Liver (tissue), 9 donors: Measurements from ENCODE around the gene WFIKKN1. TPM values are rescaled to one million over a fixed set of nuclear protein-coding genes. Genes with fewer than 3 reads are reported as not detected.
A peak's percentile ranks its signal among the peaks of the same experiment; 100 is the strongest.

ENCODE experiments used
- DNase-seq: peaks from one replicate; pipeline ENCODE4 v3.0.0-alpha.2; 2017; ENCODE audit warnings: low spot score
- H3K27ac ChIP-seq, 2 donors: one replicate each; pipeline ENCODE4 v1.7.0; 2013; ENCODE audit warnings: inconsistent platforms in 2 of 2, low read length in 2 of 2, control low read depth in 1 of 2, low read depth in 1 of 2, mild to moderate bottlenecking in 1 of 2
- H3K27me3 ChIP-seq, 4 donors: one replicate each; pipeline versions ENCODE4 v1.6.1 to v1.7.0; 2013; ENCODE audit warnings: low read length in 3 of 4, inconsistent platforms in 1 of 4, mild to moderate bottlenecking in 1 of 4, moderate library complexity in 1 of 4; ENCODE audit not compliant: control insufficient read depth in 4 of 4, insufficient read depth in 4 of 4
- H3K36me3 ChIP-seq, 4 donors: one replicate each; pipeline versions ENCODE4 v1.6.1 to v1.7.0; 2013; ENCODE audit warnings: low read length in 3 of 4, mild to moderate bottlenecking in 3 of 4, low read depth in 1 of 4, moderate library complexity in 1 of 4; ENCODE audit not compliant: control insufficient read depth in 4 of 4, insufficient read depth in 3 of 4
- H3K4me1 ChIP-seq, 4 donors: one replicate each; pipeline versions ENCODE4 v1.6.1 to v1.7.0; 2013; ENCODE audit warnings: low read length in 3 of 4, mild to moderate bottlenecking in 3 of 4, moderate library complexity in 1 of 4; ENCODE audit not compliant: control insufficient read depth in 4 of 4, insufficient read depth in 4 of 4
- H3K4me3 ChIP-seq, 3 donors: one replicate each; pipeline versions ENCODE4 v1.6.1 to v1.7.0; 2013; ENCODE audit warnings: low read length in 3 of 3, control low read depth in 1 of 3, low read depth in 1 of 3, mild to moderate bottlenecking in 1 of 3
- H3K9ac ChIP-seq, 2 donors: one replicate each; pipeline ENCODE4 v1.7.0; 2013; ENCODE audit warnings: low read length in 2 of 2, mild to moderate bottlenecking in 2 of 2, moderate library complexity in 2 of 2, control low read depth in 1 of 2, low read depth in 1 of 2
- H3K9me3 ChIP-seq, 4 donors: one replicate each; pipeline versions ENCODE4 v1.6.1 to v1.7.0; 2013; ENCODE audit warnings: low read length in 3 of 4; ENCODE audit not compliant: control insufficient read depth in 4 of 4
- CTCF ChIP-seq: fragments of 150-350 bp; IDR thresholded peaks from 2 replicates; pipeline ENCODE4 v1.5.1; 2017; ENCODE audit warnings: improper control_type of control experiment, low read depth, low read length; ENCODE audit not compliant: missing input control
- EGR1 ChIP-seq, 2 donors: IDR thresholded peaks; 2 replicates each; pipeline ENCODE4 v1.6.1; 2016 to 2018; ENCODE audit warnings: antibody characterized with exemption in 2 of 2, low read depth in 2 of 2
- FOXA1 ChIP-seq: IDR thresholded peaks from 2 replicates; pipeline ENCODE4 v1.6.1; 2016; ENCODE audit warnings: antibody characterized with exemption
- FOXA2 ChIP-seq: IDR thresholded peaks from 2 replicates; pipeline ENCODE4 v1.6.1; 2016; ENCODE audit warnings: antibody characterized with exemption
- HNF4A ChIP-seq, 2 donors: conservative IDR thresholded peaks; 2 replicates each; pipeline ENCODE4 v1.6.1; 2016; ENCODE audit warnings: antibody characterized with exemption in 2 of 2, mild to moderate bottlenecking in 2 of 2
- MAX ChIP-seq: IDR thresholded peaks from 2 replicates; pipeline ENCODE4 v1.6.1; 2016; ENCODE audit warnings: antibody characterized with exemption
- RAD21 ChIP-seq, 2 donors: IDR thresholded peaks; 2 replicates each; pipeline ENCODE4 v1.6.1; 2016; ENCODE audit warnings: antibody characterized with exemption in 2 of 2, mild to moderate bottlenecking in 2 of 2
- RXRA ChIP-seq, 2 donors: IDR thresholded peaks; 2 replicates each; pipeline ENCODE4 v1.6.1; 2017 to 2018; ENCODE audit warnings: antibody characterized with exemption in 2 of 2, mild to moderate bottlenecking in 1 of 2
- ZBTB33 ChIP-seq: IDR thresholded peaks from 2 replicates; pipeline ENCODE4 v1.6.1; 2016; ENCODE audit warnings: antibody characterized with exemption
- WGBS: extraction: QIAGEN DNeasy Blood & Tissue Kit; methylation state at CpG from one replicate; pipeline ENCODE4 v1.1.7; 2013; 5-methylcytosine and 5-hydroxymethylcytosine counted together
- polyA plus RNA-seq, 2 donors: library from polyadenylated mRNA; stranded (reverse) in 1 of 2; unstranded in 1 of 2; fragments of 200-250 nt in 1 of 2; fragments of >200 nt in 1 of 2; fragmentation: Nextera tagmentation in 1 of 2; extraction: Ambion mirVana in 1 of 2; gene quantifications; one replicate each; pipeline versions ENCODE4 v1.2.1 to v1.2.3, GENCODE V29; 2013 to 2015
- total RNA-seq, 2 donors: library from RNA; depleted of rRNA; stranded (reverse); fragments of >200 nt; gene quantifications; one replicate each; pipeline ENCODE4 v1.2.3, GENCODE V29; 2014
- donor health status: healthy.
- donor health status: healthy.
- donor health status: healthy.
- donor health status: healthy.
- donor health status: healthy.

Gene WFIKKN1
- total and polyA plus RNA-seq, 4 donors: 0.19 to 1.2 (median 0.46) TPM

- H3K36me3 ChIP-seq: no peaks in the 10 kb centered on the region
- H3K4me3 ChIP-seq: no peak overlapping the region
- peak overlapping the region in 1 of 2 donors; percentile 34 for H3K27ac ChIP-seq
- H3K9ac ChIP-seq: no peak overlapping the region
- no peak for DNase-seq
- 65% methylated on average over 38 of the region's 38 CpGs for WGBS
- H3K4me1 ChIP-seq: peaks cover 14 to 50% (median 39%) of the 10 kb centered on the region in 4 donors
- TF ChIP-seq EGR1 (IDR thresholded peaks at IDR 0.05; ENCODE audit: low read depth in 2 of 2) (no peak), CTCF (no peak)
- no peaks in the 10 kb centered on the region for H3K9me3 ChIP-seq
- no peaks in the 10 kb centered on the region for H3K27me3 ChIP-seq
These were observed 46.8 kb upstream of the WFIKKN1 start for GRCh38 chr16:583815-584591.

GRCh38 chr16:585351-585750 lies 45.4 kb upstream of the WFIKKN1 start:
- Histone ChIP-seq H3K4me1 (peaks cover 14 to 50% (median 38%) of the 10 kb centered on the region in 4 donors), H3K4me3 (no peak overlapping the region), H3K27ac (no peak overlapping the region), H3K27me3 (no peaks in the 10 kb centered on the region), H3K36me3 (no peaks in the 10 kb centered on the region), H3K9me3 (no peaks in the 10 kb centered on the region), H3K9ac (no peak overlapping the region)
- DNase-seq: no peak
- no peak for TF ChIP-seq FOXA2
- peak; percentile 61 to 76 for TF ChIP-seq HNF4A (conservative IDR thresholded peaks at IDR 0.05)
- no peak for TF ChIP-seq MAX
- TF ChIP-seq RXRA (IDR thresholded peaks at IDR 0.05): peak; percentile 50 to 61
- no peak for TF ChIP-seq FOXA1
- peak; percentile 32 for TF ChIP-seq CTCF
- TF ChIP-seq RAD21 (IDR thresholded peaks at IDR 0.05): peak in 1 of 2 donors; percentile 54
- TF ChIP-seq ZBTB33: no peak
- WGBS: 11% methylated on average over 10 of the region's 10 CpGs
